HepG2 (cell line): ENCODE results near the gene NOVA2. TPM values are rescaled to one million over a fixed set of nuclear protein-coding genes. Genes with fewer than 3 reads are reported as not detected.

ENCODE experiments used
- ATF5 ChIP-seq: sonication (generic); formaldehyde crosslinking; IDR thresholded peaks from 2 replicates; pipeline ENCODE4 v1.4.0; 2020; ENCODE audit warnings: mild to moderate bottlenecking, low read depth, missing genetic modification reagents
- ATF7-NPFF ChIP-seq: sonication (generic); formaldehyde crosslinking; IDR thresholded peaks from 2 replicates; pipeline ENCODE4 v1.8.1; 2023; ENCODE audit warnings: mild to moderate bottlenecking, low read depth, missing genetic modification reagents, moderate library complexity
- FOSL2 ChIP-seq: sonication (generic); formaldehyde crosslinking; IDR thresholded peaks from 2 replicates; pipeline ENCODE4 v1.4.0; 2020; ENCODE audit warnings: missing genetic modification reagents
- GABPA ChIP-seq, 2 experiments: IDR thresholded peaks; 2 replicates each; pipeline ENCODE4 v1.6.1; 2011 to 2016; ENCODE audit warnings: low read depth in 2 of 2, low read length in 1 of 2, missing biosample characterization in 1 of 2, missing genetic modification characterization in 1 of 2
- GATA4 ChIP-seq: sonication (generic); IDR thresholded peaks from 2 replicates; pipeline ENCODE4 v1.6.1; 2016; ENCODE audit warnings: antibody characterized with exemption, low read depth, borderline replicate concordance
- HNRNPK ChIP-seq: fragments of 200-400 bp; formaldehyde crosslinking; IDR thresholded peaks from 2 replicates; pipeline ENCODE4 v1.6.1; 2018; ENCODE audit warnings: low read length, low read depth, moderate library complexity, mild to moderate bottlenecking; ENCODE audit not compliant: poor library complexity, severe bottlenecking
- MAFG ChIP-seq: sonication (generic); formaldehyde crosslinking; IDR thresholded peaks from 2 replicates; pipeline ENCODE4 v1.5.1; 2020; ENCODE audit warnings: mild to moderate bottlenecking, missing genetic modification reagents
- MNT ChIP-seq: fragments of 450-650 bp; IDR thresholded peaks from 2 replicates; pipeline ENCODE4 v1.6.1; 2016
- NFE2L1 ChIP-seq: sonication (generic); formaldehyde crosslinking; IDR thresholded peaks from 2 replicates; pipeline ENCODE4 v1.4.0; 2020; ENCODE audit warnings: missing genetic modification reagents, mild to moderate bottlenecking, borderline replicate concordance
- PHF5A ChIP-seq: IDR thresholded peaks from one replicate; pipeline ENCODE4 v1.6.1; 2018; ENCODE audit warnings: low read depth, missing genetic modification reagents; ENCODE audit not compliant: unreplicated experiment
- POLR2A ChIP-seq, 2 experiments: IDR thresholded peaks; 2 replicates each; pipeline ENCODE4 v1.6.1; 2011; ENCODE audit warnings: low read depth in 2 of 2, low read length in 2 of 2, mild to moderate bottlenecking in 1 of 2, moderate library complexity in 1 of 2; ENCODE audit not compliant: insufficient read depth in 1 of 2
- SIX4 ChIP-seq: sonication (generic); formaldehyde crosslinking; IDR thresholded peaks from 2 replicates; pipeline ENCODE4 v1.4.0; 2020; ENCODE audit warnings: missing genetic modification reagents
- SRF ChIP-seq: IDR thresholded peaks from 2 replicates; pipeline ENCODE4 v1.6.1; 2011; ENCODE audit warnings: mild to moderate bottlenecking, low read depth, low read length, moderate library complexity
- TBP ChIP-seq: sonication (generic); formaldehyde crosslinking; IDR thresholded peaks from 2 replicates; pipeline ENCODE4 v1.5.0; 2020; ENCODE audit warnings: missing genetic modification reagents
- THAP7 ChIP-seq: sonication (generic); formaldehyde crosslinking; IDR thresholded peaks from 2 replicates; pipeline ENCODE4 v1.8.1; 2023; ENCODE audit warnings: mild to moderate bottlenecking, missing genetic modification reagents
- ZBTB20 ChIP-seq: sonication (generic); formaldehyde crosslinking; IDR thresholded peaks from 2 replicates; pipeline ENCODE4 v1.8.1; 2023; ENCODE audit warnings: missing genetic modification reagents, low read depth, mild to moderate bottlenecking, borderline replicate concordance
- ZMAT5 ChIP-seq: sonication (generic); formaldehyde crosslinking; IDR thresholded peaks from 2 replicates; pipeline ENCODE4 v1.5.0; 2020; ENCODE audit warnings: mild to moderate bottlenecking, low read depth, missing genetic modification reagents, borderline replicate concordance
- ZNF296 ChIP-seq: sonication (generic); formaldehyde crosslinking; conservative IDR thresholded peaks from 2 replicates; pipeline ENCODE4 v1.5.0; 2020; ENCODE audit warnings: mild to moderate bottlenecking, missing genetic modification reagents
- ZNF484 ChIP-seq: sonication (generic); formaldehyde crosslinking; IDR thresholded peaks from 2 replicates; pipeline ENCODE4 v1.5.1; 2020; ENCODE audit warnings: mild to moderate bottlenecking, low read depth, missing genetic modification reagents, borderline replicate concordance
- ZSCAN29 ChIP-seq: sonication (generic); formaldehyde crosslinking; conservative IDR thresholded peaks from 2 replicates; pipeline ENCODE4 v1.4.0; 2020; ENCODE audit warnings: mild to moderate bottlenecking, missing genetic modification reagents
- polyA plus RNA-seq, 8 experiments: library from polyadenylated mRNA; depleted of rRNA in 3 of 8; stranded (reverse) in 7 of 8; unstranded in 1 of 8; fragments of >200 nt; fragmentation: Illumina TruSeq in 4 of 8; extraction: Trizol in 4 of 8; gene quantifications; 2 replicates each; pipeline versions ENCODE4 v1.2.1 to v1.2.3, GENCODE V29; 2011 to 2016; ENCODE audit warnings: low read depth in 4 of 8, missing spikeins in 1 of 8, mixed read lengths in 1 of 8; ENCODE audit not compliant: insufficient read depth in 1 of 8
- total RNA-seq, 5 experiments: library from RNA; depleted of rRNA; stranded (reverse); fragments of >200 nt; fragmentation: Illumina TruSeq; extraction: Trizol; gene quantifications; 2 replicates each; pipeline ENCODE4 v1.2.3, GENCODE V29; 2016; ENCODE audit warnings: low read depth in 1 of 5
- TF ChIP-seq, protein P1 (sequence below): sonication (generic); formaldehyde crosslinking; conservative IDR thresholded peaks from 2 replicates; pipeline ENCODE4 v1.4.0; 2020; ENCODE audit warnings: missing genetic modification reagents
- TF ChIP-seq, protein P2 (sequence below): sonication (generic); formaldehyde crosslinking; IDR thresholded peaks from 2 replicates; pipeline ENCODE4; 2020; ENCODE audit warnings: missing genetic modification reagents, mild to moderate bottlenecking, borderline replicate concordance

The NOVA2 gene
- total and polyA plus RNA-seq, 2 of the 13 experiments (the other 11 are each of a cell fraction or from before 2014, with no cell fraction given) = not detected

DNA sequence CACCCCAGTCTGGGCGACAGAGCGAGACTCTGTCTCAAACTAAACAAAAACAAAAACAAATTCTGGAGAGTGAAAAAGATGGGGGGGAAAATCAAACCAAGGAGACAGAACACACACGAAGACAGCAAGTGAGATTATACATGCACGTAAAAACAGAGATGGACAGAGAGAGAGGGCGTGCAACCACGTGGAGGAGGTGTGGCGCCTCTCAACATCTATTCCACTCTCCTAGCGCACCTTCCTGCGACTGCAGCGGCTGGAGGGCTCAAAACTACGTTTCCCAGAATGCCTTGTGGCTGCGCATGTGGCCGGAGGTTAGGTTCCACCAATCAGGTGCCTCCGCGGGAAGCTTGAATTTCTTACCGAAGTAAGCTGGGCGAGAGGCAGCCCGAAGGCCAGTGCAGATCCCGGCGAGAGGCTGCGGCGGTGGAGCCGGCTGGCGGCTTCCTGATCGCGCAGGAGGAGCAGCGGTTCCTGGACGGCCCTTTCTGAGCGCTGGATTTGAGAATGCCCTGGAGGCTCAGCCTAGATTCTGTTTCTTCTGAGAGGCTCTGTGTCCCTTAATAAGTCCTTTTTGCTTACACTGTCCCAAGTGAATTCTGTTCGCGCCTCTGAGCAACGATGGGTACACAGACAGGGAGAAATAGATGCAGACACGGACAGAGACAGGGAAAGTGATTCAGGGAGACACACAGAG, 46.0 kb downstream of the NOVA2 start (continued):
- TF ChIP-seq ZNF296 (CRISPR knock-in tag) (no peak), TBP (no peak), ZBTB20 (0 out of 2 replicates have a peak, but pooled peaks have one; percentile 51), SRF (no peak), GATA4 (no peak), GABPA (IDR thresholded peaks at IDR 0.05; ENCODE audit: low read depth, low read length) (peak; percentile 31; the same call in 1 of the 2 replicates), GABPA (CRISPR knock-in tag; IDR thresholded peaks at IDR 0.05; ENCODE audit: low read depth) (peak; percentile 88), ZNF484 (CRISPR knock-in tag) (no peak), ZSCAN29 (no peak), NFE2L1 (CRISPR knock-in tag) (no peak), HNRNPK (no peak), FOSL2 (CRISPR knock-in tag) (peak; percentile 11; the same call in 1 of the 2 replicates), POLR2A (IDR thresholded peaks at IDR 0.05; ENCODE audit: insufficient read depth in 1 of 2, low read depth in 2 of 2, low read length in 2 of 2) (peak; percentile 22 to 66; a peak in 2 of 4 replicates), ZMAT5 (CRISPR knock-in tag) (no peak), THAP7 (CRISPR knock-in tag) (no peak), ATF7-NPFF (CRISPR knock-in tag) (peak; percentile 81), SIX4 (no peak), MAFG (no peak), ATF5 (CRISPR knock-in tag) (no peak), PHF5A (CRISPR knock-in tag) (no peak), MNT (peak; percentile 66)
- TF ChIP-seq, protein P1, sequence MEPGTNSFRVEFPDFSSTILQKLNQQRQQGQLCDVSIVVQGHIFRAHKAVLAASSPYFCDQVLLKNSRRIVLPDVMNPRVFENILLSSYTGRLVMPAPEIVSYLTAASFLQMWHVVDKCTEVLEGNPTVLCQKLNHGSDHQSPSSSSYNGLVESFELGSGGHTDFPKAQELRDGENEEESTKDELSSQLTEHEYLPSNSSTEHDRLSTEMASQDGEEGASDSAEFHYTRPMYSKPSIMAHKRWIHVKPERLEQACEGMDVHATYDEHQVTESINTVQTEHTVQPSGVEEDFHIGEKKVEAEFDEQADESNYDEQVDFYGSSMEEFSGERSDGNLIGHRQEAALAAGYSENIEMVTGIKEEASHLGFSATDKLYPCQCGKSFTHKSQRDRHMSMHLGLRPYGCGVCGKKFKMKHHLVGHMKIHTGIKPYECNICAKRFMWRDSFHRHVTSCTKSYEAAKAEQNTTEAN (CRISPR knock-in tag) = no peak
- TF ChIP-seq, protein P2, sequence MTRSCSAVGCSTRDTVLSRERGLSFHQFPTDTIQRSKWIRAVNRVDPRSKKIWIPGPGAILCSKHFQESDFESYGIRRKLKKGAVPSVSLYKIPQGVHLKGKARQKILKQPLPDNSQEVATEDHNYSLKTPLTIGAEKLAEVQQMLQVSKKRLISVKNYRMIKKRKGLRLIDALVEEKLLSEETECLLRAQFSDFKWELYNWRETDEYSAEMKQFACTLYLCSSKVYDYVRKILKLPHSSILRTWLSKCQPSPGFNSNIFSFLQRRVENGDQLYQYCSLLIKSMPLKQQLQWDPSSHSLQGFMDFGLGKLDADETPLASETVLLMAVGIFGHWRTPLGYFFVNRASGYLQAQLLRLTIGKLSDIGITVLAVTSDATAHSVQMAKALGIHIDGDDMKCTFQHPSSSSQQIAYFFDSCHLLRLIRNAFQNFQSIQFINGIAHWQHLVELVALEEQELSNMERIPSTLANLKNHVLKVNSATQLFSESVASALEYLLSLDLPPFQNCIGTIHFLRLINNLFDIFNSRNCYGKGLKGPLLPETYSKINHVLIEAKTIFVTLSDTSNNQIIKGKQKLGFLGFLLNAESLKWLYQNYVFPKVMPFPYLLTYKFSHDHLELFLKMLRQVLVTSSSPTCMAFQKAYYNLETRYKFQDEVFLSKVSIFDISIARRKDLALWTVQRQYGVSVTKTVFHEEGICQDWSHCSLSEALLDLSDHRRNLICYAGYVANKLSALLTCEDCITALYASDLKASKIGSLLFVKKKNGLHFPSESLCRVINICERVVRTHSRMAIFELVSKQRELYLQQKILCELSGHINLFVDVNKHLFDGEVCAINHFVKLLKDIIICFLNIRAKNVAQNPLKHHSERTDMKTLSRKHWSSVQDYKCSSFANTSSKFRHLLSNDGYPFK (CRISPR knock-in tag) = no peak; the same call in 1 of the 2 replicates
